ENCODE measurements around the gene GNL1. TPM values are rescaled to one million over a fixed set of nuclear protein-coding genes. Genes with fewer than 3 reads are reported as not detected.
A peak's percentile ranks its signal among the peaks of the same experiment; 100 is the strongest.

The GNL1 gene
- total RNA-seq, 1 experiment from 2014 or later, result 57.4 TPM

DNA sequence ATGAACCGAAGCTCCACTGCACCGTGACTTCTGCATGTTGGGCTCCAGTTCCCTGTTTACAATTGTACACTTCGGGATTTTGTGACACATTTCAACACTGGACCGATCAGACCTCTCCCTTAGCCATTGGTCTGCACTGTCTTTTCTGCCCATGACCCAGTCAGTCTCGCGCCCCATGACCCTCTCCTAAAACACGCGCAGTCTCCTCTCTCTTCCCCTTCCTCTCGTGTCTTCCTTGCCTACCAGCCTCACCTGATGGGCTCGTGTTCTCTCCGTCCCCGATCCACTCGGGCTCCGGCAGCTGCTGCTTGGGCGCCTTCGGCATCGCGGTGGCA is 14.4 kb upstream of the GNL1 start:
- no peak for DNase-seq (ENCODE audit: low read depth)

DNA sequence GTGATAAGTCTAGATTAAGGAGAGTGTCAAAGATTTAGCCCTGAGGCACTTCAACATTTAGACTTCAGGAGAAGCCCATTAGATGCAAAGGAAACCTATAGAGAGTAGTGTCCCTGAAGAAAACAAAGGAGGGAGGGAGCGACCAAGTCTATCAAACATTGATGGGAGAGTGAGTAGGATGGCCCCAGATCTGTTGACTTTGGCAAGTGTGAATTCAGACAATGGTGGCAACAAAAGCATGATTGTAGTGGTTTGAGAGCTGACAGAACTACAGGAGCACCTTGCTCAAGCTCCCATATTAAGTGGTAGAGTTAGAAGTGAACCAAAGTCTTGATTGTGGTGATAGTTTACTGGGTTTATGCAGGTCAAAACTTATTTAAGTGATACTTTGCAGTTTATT is 14.0 kb upstream of the GNL1 start:
- DNase-seq (ENCODE audit: low read depth), result no peak

GRCh38 chr6:30568245-30568644 is 12.0 kb upstream of the GNL1 start:
- DNase-seq (ENCODE audit: low read depth), result no peak

DNA sequence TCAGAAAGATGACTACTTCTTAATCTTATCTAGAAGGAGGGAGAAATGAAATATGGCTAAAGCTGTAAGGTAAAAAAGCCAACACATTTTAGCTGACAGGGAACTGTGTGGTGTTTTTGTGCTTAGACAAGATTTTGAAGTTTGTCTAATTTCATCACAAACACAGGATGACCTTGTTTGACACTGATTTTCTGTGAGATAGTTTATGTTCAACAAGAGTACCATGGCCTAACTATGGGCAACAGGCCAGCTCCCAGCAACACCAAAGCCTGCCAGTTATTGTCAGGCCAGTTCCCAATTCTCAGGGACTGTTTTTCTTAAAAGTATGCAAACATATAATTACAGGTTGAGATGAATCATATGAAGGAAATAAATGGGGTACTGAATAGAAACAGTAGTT is 9.5 kb upstream of the GNL1 start:
- DNase-seq (ENCODE audit: low read depth), result no peak

DNA sequence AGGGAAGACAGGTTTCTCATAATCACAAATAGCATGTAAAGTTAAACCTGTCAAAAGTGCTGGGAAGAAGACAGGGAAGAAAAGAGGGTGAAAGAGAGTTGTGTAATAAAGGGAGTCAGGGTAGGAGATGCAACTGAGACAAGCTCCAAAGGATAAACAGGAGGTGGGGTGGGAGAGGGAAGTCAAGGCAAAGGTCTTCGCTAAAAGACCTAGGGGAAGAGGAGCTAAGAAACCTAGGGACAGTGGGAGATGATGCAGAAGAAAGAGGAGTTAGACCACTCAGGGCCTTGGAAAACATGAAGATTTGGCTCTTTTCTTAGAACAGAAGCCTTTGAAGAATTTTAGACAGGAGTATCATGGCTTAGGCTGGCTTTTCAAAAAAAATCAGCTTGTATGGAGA is 7.8 kb upstream of the GNL1 start:
- no peak for DNase-seq (ENCODE audit: low read depth)

DNA sequence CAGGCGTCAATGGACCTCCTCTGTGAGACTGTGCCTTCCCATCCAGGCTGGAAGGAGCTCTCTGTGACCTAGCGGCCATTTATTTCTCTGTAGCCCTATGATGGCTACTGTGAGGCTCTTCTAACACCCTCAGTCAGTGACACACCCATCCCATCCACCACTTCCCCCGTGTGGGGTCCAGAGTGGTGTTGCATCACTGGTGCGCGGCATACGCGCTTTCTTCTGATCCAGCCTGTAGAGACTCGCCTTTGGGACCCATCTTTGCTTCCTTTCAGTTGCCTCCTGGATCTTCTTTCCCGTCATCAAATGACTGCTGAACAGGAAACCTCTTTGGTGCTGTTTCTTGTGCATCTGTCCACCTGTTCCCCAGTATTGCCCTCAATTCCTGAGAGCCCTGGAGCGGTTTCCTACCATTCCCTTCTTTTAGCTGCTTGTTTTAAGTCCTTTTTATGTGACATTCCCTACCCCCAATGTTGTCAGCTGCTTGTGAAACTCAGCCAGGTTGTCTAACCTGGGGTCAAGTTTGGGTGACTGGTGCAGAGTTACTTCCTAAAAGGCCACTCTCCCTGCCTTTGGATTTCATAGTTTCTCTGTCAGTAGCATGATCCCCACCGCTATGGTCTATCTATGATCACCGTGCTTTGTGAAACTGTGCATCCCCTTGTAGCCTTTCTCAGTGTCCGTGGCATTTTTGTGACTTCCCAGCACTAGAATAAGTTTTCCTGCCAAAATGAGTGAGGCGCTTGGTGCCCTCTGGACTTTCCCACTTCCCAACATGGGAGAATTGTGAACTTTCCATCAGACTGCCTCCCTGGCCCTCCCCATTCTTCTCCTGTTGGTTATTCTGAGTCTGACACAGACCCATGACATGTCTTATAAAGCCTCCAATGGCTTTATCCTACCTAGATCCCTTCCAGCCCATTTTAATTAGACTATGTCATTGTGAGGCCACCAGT is 6.5 kb upstream of the GNL1 start:
- DNase-seq (ENCODE audit: low read depth), result no peak

- DNase-seq (ENCODE audit: low read depth), result no peak
Observed at GRCh38 chr6:30560930-30561329, 4.6 kb upstream of the GNL1 start.

DNA sequence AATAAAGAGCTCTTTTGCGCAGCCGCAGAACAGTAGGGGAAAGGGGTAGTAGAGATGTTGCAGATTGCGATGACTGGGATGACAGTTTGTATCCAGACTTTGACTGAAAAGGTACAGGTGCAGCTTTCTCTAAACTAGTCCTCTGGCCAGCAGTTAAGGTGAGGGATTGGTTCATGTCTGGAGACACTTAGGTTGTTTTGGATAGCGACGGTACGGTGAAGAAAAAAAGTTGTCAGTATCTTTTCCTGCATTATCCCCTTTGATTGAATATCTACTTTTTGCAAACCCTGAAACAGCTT is 1.3 kb upstream of the GNL1 start:
- DNase-seq (ENCODE audit: low read depth), result no peak

GRCh38 chr6:30556906-30557682 is 805 bp upstream of the GNL1 start, which contains the start of gene PRR3:
Gene PRR3, plus strand, starts transcription at chr6:30557295. Its CDS starts 50 bp downstream, at chr6:30557345.
- peak; percentile 92 for DNase-seq (ENCODE audit: low read depth)

DNA sequence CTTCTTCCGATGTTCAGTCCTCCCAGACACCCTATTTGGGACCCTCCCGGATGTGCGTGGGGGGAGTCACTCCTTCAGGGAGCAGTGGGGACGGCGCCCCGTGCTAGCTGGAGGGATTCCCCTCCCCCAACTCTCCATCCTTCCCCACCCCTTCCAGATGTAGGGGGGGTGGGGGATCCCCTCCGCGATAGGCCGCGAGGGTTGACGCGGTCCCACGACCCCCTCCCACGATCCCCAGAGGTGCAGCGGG is 548 bp downstream of the GNL1 start:
- DNase-seq (ENCODE audit: low read depth), result no peak

GRCh38 chr6:30554962-30555815 is 1.1 kb downstream of the GNL1 start:
- DNase-seq (ENCODE audit: low read depth), result peak; percentile 64

DNA sequence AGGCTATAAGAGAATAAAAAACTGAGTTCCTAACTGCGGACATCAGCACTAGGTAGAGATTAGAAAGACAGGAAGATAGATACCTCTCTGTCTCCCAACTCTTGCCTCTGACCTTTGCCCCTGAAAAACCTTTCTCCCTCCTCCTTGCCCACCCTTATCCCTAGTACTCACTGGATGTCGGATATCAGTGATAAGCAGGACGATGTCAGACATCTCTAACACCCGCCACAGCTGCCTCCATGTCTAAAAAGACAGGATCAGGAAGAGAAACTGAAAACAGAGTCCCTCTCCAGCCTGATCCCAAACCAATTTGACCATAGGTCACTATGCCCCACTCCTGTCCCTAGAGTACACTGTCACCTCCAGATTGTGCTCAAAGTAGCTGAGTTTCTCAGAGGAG is 1.9 kb downstream of the GNL1 start:
- no peak for DNase-seq (ENCODE audit: low read depth)

GRCh38 chr6:30548375-30548774 is 7.9 kb downstream of the GNL1 start:
- no peak for DNase-seq (ENCODE audit: low read depth)

GRCh38 chr6:30547454-30547853 is 8.8 kb downstream of the GNL1 start:
- no peak for DNase-seq (ENCODE audit: low read depth)

DNA sequence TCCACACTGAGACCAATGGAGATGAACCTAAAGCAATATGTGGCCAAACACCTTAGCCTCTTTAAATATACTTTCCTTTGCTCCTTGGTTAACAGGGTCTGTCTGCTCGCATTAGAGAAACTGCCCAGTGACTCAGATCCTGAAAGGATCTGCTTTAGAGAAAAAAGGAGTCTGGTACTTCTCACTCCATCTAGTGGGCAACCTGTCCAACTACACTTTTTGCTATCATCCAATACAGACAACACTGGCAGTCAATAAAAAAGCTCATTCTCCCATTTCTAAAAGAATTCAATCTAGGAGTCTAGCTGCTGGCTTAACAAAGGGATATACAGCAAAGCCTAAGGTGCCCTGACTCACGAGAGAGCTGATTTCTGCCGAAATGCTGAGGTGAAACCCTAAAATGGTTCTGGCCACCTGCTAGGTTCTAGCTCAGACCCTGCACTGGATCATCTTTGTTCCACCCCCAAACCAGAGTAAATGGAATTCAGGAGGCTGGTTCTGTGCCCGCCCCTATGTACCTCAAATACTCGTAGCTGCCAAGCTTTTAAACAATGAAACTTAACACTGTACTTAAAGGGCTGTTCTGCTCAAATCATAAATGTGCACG is 11.5 kb downstream of the GNL1 start:
- DNase-seq (ENCODE audit: low read depth), result peak; percentile 61

GRCh38 chr6:30543821-30544220 is 12.5 kb downstream of the GNL1 start:
- no peak for DNase-seq (ENCODE audit: low read depth)

GRCh38 chr6:30542915-30543314 is 13.4 kb downstream of the GNL1 start:
- DNase-seq (ENCODE audit: low read depth), result no peak

- no peak for DNase-seq (ENCODE audit: low read depth)
Observed at GRCh38 chr6:30542404-30542725, 13.9 kb downstream of the GNL1 start.

- DNase-seq (ENCODE audit: low read depth), result peak; percentile 87
Observed at GRCh38 chr6:30541515-30542403, 14.5 kb downstream of the GNL1 start.

GRCh38 chr6:30537931-30538330 is 18.4 kb downstream of the GNL1 start:
- DNase-seq (ENCODE audit: low read depth), result no peak
